Testis (tissue), 2 donors: Measurements from ENCODE around the gene MMS19.

Source experiments
- POLR2A ChIP-seq: fragments of 450-650 bp; IDR thresholded peaks from one replicate; pipeline ENCODE4 v1.6.1; 2017; ENCODE audit warnings: antibody characterized with exemption, mild to moderate bottlenecking, moderate library complexity
- TF ChIP-seq, protein P1 (sequence below), 3 experiments: fragments of 450-650 bp in 2 of 3; fragments of 200-600 bp in 1 of 3; sonication (generic) in 1 of 3; IDR thresholded peaks; one replicate each; pipeline ENCODE4 v1.5.1; 2016 to 2019; ENCODE audit warnings: antibody characterized with exemption in 3 of 3, mild to moderate bottlenecking in 2 of 3, moderate library complexity in 1 of 3

GRCh38 chr10:97520520-97520919 lies 22.3 kb upstream of the MMS19 start:
- TF ChIP-seq, protein P1, sequence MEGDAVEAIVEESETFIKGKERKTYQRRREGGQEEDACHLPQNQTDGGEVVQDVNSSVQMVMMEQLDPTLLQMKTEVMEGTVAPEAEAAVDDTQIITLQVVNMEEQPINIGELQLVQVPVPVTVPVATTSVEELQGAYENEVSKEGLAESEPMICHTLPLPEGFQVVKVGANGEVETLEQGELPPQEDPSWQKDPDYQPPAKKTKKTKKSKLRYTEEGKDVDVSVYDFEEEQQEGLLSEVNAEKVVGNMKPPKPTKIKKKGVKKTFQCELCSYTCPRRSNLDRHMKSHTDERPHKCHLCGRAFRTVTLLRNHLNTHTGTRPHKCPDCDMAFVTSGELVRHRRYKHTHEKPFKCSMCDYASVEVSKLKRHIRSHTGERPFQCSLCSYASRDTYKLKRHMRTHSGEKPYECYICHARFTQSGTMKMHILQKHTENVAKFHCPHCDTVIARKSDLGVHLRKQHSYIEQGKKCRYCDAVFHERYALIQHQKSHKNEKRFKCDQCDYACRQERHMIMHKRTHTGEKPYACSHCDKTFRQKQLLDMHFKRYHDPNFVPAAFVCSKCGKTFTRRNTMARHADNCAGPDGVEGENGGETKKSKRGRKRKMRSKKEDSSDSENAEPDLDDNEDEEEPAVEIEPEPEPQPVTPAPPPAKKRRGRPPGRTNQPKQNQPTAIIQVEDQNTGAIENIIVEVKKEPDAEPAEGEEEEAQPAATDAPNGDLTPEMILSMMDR (IDR thresholded peaks at IDR 0.05) = no peak
- no peak for TF ChIP-seq POLR2A
